Measurements from ENCODE around the gene C1S. TPM values are rescaled to one million over a fixed set of nuclear protein-coding genes. Genes with fewer than 3 reads are reported as not detected.

Gene C1S
- total and polyA plus RNA-seq, 9 of the 15 experiments (the other 6 are each of a cell fraction or from before 2014, with no cell fraction given) = 0.08 to 0.84 (median 0.27) TPM

GRCh38 chr12:7045913-7046312, 14.6 kb upstream of the C1S start (continued):
- no peak for TF ChIP-seq CEBPZ (IDR thresholded peaks at IDR 0.05; ENCODE audit: borderline replicate concordance, low read depth, low read length)
- TF ChIP-seq RBBP5 (IDR thresholded peaks at IDR 0.05; ENCODE audit: borderline replicate concordance, insufficient read depth, low read length, poor library complexity, severe bottlenecking) = no peak

- WGBS (ENCODE audit: insufficient coverage, low coverage, missing lambda C conversion rate) = 35% methylated on average over 4 of the region's 5 CpGs
- H3K9me3 ChIP-seq (replicated peaks; ENCODE audit: control insufficient read depth, insufficient read depth, low read depth, low read length) = no peaks in the 10 kb centered on the region
- in situ Hi-C loops (cut with MboI) (no loop called here), intact Hi-C loops (cut with micrococcal nuclease) (no loop called here)
- TF ChIP-seq CTCF (IDR thresholded peaks at IDR 0.05 in 2 of 3, conservative IDR thresholded peaks at IDR 0.05 in 1 of 3; ENCODE audit: insufficient read depth in 2 of 3, low read depth in 1 of 3, low read length in 3 of 3) = peak in 1 of 3 experiments; percentile 6; a peak in 2 of 6 replicates
- TF ChIP-seq RBM34 (IDR thresholded peaks at IDR 0.05; ENCODE audit: borderline replicate concordance, insufficient read depth, low read length) = no peak
- TF ChIP-seq ZKSCAN1 (IDR thresholded peaks at IDR 0.05; ENCODE audit: low read depth, low read length) = peak; percentile 63; the same call in 1 of the 2 replicates
- DNase-seq (ENCODE audit: extremely low read depth in 1 of 4, low spot score in 3 of 4) = no peak
- ChIA-PET CTCF (ENCODE audit: low intra/inter-chr PET ratio) (no interaction called here), POLR2A (interaction anchor here (0.6 to 0.7 kb wide), 2 partner anchors 11 to 12 kb away, joined by 3 read pairs; no protein-coding TSS in a partner anchor)
- ATAC-seq = peak; percentile 84
- H3K79me2 ChIP-seq (ENCODE audit: control insufficient read depth, insufficient read depth, low read length) = no peaks in the 10 kb centered on the region
- H3K4me2 ChIP-seq (ENCODE audit: insufficient read depth, low read length) = no peak overlapping the region
- H3K9ac ChIP-seq (ENCODE audit: insufficient read depth in 1 of 2, low read depth in 2 of 2, low read length in 2 of 2) = no peak overlapping the region
- no peaks in the 10 kb centered on the region for H3K27me3 ChIP-seq (ENCODE audit: control insufficient read depth in 2 of 2, insufficient read depth in 2 of 2, low read length in 2 of 2)
- no peak overlapping the region for H3K4me3 ChIP-seq
- no peaks in the 10 kb centered on the region; a peak in 1 of 5 replicates for H3K4me1 ChIP-seq (replicated peaks in 1 of 2; ENCODE audit: control insufficient read depth in 2 of 2, insufficient read depth in 2 of 2, low read length in 2 of 2)
- no peaks in the 10 kb centered on the region for H4K20me1 ChIP-seq (replicated peaks; ENCODE audit: control insufficient read depth, insufficient read depth, low read length)
- peak overlapping the region; percentile 72 for H2AFZ ChIP-seq (ENCODE audit: low read depth, low read length)
- no TSS peak for BruUV-seq (replicated peaks)
- H3K36me3 ChIP-seq (ENCODE audit: control insufficient read depth, insufficient read depth, low read length) = no peaks in the 10 kb centered on the region
- no peaks in the 10 kb centered on the region for H3K9me1 ChIP-seq (ENCODE audit: control insufficient read depth, insufficient read depth, low read length)
- H3K27ac ChIP-seq (ENCODE audit: extremely low read depth, low read depth, low read length) = no peak overlapping the region
- no peak for FAIRE-seq
Measured at GRCh38 chr12:7046383-7047105, 14.0 kb upstream of the C1S start.

Data from K562 (cell line).